Stomach (tissue), 4 donors: ENCODE results near the gene PLD4.

ENCODE experiments used
- CTCF ChIP-seq, 7 experiments: fragments of 450-650 bp in 4 of 7; fragments of 200-600 bp in 3 of 7; sonication (generic) in 3 of 7; IDR thresholded peaks; one replicate each; pipeline ENCODE4 v1.5.1; 2016 to 2019; ENCODE audit warnings: antibody characterized with exemption in 7 of 7, control low read depth in 2 of 7, mild to moderate bottlenecking in 1 of 7
- POLR2A ChIP-seq, 4 donors: fragments of 450-650 bp; IDR thresholded peaks; one replicate each; pipeline ENCODE4 v1.6.1; 2016; ENCODE audit warnings: antibody characterized with exemption in 4 of 4, control low read depth in 2 of 4, mild to moderate bottlenecking in 1 of 4, moderate library complexity in 1 of 4

DNA sequence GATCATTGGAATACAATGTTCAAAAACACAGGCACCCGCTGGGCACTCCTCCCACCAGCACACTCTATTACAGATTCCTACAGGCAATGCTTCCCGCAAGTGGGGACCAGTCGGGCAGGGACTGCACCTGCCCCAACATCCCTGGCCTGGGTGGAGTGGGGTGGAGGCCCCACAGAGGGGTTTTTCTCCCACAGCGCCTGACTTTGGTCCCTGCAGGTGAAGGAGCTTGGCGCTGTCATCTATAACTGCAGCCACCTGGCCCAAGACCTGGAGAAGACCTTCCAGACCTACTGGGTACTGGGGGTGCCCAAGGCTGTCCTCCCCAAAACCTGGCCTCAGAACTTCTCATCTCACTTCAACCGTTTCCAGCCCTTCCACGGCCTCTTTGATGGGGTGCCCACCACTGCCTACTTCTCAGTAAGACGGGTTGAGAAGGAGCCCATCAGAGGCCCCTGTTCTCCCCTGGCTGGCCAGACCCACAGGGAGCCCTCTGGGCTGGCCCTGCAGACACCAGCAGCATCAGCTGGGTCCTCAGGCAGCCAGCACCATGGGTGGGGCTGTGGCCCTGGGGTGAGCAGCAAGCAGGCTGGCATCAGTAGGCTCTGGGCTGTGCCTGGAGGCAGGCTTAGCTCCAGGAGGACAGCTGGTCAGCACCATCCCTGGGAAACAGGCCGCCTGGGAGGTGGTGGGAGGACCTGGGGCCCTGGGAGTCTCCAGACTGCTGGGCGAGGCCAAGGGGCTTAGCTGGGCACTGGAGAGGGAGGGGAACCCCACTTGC, 6.0 kb downstream of the PLD4 start:
- TF ChIP-seq CTCF (IDR thresholded peaks at IDR 0.05) = no peak
- no peak for TF ChIP-seq POLR2A (IDR thresholded peaks at IDR 0.05)
